Panc1 (cell line): Measurements from ENCODE around the gene ANKRD18A.

Experiments
- POLR2AphosphoS5 ChIP-seq: IDR thresholded peaks from 2 replicates; pipeline ENCODE4 v1.6.1; 2012; ENCODE audit warnings: mild to moderate bottlenecking, low read depth, low read length, moderate library complexity
- TF ChIP-seq, protein P1 (sequence below): fragments of 450-650 bp; IDR thresholded peaks from 2 replicates; pipeline ENCODE4 v1.5.1; 2017; ENCODE audit warnings: mild to moderate bottlenecking

DNA sequence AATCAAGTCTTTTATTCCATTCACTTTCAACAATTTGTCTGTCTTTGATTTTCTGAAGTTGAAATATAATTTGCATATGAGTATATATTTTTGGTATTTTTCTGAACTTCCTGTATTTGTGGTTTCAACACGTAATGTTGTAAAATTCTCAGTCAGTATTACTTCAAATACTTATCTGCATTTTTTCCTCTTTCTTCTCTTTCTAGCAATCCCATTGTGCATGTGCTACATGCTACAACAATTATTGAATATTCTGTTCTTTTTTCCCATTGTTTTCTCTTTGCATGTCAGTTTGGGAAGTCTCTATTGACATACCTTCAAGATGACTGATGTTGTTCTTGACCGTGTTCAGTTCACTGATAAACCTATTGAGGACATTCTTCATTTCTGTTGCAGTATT is 5.6 kb upstream of the ANKRD18A start:
- TF ChIP-seq, protein P1, sequence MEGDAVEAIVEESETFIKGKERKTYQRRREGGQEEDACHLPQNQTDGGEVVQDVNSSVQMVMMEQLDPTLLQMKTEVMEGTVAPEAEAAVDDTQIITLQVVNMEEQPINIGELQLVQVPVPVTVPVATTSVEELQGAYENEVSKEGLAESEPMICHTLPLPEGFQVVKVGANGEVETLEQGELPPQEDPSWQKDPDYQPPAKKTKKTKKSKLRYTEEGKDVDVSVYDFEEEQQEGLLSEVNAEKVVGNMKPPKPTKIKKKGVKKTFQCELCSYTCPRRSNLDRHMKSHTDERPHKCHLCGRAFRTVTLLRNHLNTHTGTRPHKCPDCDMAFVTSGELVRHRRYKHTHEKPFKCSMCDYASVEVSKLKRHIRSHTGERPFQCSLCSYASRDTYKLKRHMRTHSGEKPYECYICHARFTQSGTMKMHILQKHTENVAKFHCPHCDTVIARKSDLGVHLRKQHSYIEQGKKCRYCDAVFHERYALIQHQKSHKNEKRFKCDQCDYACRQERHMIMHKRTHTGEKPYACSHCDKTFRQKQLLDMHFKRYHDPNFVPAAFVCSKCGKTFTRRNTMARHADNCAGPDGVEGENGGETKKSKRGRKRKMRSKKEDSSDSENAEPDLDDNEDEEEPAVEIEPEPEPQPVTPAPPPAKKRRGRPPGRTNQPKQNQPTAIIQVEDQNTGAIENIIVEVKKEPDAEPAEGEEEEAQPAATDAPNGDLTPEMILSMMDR, result no peak
- no peak for TF ChIP-seq POLR2AphosphoS5
